LNCAP (cell line): ENCODE results near the gene KRT85.
A peak's percentile ranks its signal among the peaks of the same experiment; 100 is the strongest.

Experiments used
- CTCF ChIP-seq: fragments of 450-650 bp; IDR thresholded peaks from 2 replicates; pipeline ENCODE4 v1.5.1; 2017; ENCODE audit warnings: mild to moderate bottlenecking

The KRT85 gene

GRCh38 chr12:52318241-52318990, 48.9 kb downstream of the KRT85 start:
- TF ChIP-seq CTCF = no peak

GRCh38 chr12:52317468-52318052, 49.7 kb downstream of the KRT85 start:
- TF ChIP-seq CTCF = no peak

GRCh38 chr12:52316701-52317100, 50.6 kb downstream of the KRT85 start:
- no peak for TF ChIP-seq CTCF

GRCh38 chr12:52316290-52316689, 51.0 kb downstream of the KRT85 start:
- TF ChIP-seq CTCF = no peak

- peak; percentile 28; the same call in 1 of the 2 replicates for TF ChIP-seq CTCF
Observed at GRCh38 chr12:52315721-52316120, 51.6 kb downstream of the KRT85 start.

- TF ChIP-seq CTCF = no peak
Observed at GRCh38 chr12:52314511-52314910, 52.8 kb downstream of the KRT85 start.

GRCh38 chr12:52313926-52314325, 53.4 kb downstream of the KRT85 start:
- TF ChIP-seq CTCF = no peak
